Measurements from ENCODE around the gene RPS24.
A peak's percentile ranks its signal among the peaks of the same experiment; 100 is the strongest.
"Not testable (repeated sequence)": the region's sequence is repeated elsewhere in the genome, so short reads cannot be mapped to it uniquely, and the experiment has no call there.

RPS24 gene

DNA sequence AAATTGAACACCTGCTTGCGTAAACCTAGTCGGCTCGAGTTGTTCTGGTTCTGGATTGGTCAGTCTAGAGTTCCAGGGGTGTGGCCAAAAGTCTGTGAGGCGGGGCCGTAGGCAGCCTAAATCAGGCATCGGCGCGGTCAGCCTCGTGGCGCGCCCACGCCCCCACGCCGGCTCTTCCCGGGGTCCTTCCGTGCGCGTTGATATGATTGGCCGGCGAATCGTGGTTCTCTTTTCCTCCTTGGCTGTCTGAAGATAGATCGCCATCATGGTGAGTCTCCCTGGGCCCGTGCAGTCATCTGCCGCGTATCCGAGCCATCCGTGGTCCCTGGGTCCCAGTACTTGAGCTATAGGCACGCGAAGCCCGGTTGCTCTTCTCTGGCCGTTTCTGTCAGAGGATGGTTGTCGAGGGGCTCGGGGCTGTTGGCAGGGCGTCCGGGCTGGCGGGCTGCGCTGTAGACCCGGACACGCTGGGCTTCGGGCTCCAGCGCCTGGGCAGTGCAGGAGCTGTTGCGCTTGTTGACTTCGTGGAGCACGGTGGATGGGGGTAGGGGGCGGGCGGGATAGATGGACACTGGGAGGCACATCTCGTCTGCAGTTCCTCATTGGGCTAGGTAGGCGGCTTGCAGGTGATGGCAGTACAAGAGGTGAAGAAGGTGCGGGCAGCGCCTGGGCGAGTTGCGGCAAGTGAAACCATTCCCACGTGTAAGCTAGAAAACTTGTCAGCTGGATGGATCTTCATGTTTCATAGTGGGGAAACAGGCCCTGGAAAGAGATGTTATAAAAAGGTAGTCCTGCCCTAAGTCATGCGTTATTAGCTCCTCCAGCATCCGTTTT lies at the start of gene RPS24:
TSS of gene RPS24 (plus strand) at position 227 of the 834 bp plus-strand sequence. CDS start at position 266, 39 bp downstream.
- peak; percentile 92 for FAIRE-seq

DNA sequence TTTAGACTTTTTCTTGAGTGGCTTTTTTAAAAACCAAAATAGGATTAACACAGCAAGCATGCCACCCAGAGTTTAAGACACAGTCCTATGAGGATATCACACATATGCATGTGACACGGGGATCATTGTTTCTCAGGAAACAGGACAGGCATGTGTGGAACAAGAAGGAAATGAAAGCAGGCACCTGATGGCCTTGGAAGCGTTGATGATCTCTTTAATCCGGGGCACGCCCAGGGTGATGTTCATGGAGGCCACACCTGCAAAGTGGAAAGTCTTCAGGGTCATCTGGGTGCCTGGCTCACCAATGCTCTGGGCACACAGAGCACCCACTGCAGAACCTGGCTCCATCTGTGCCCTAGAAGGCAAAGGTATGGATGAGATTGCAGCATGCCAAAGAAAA lies 48.7 kb upstream of the RPS24 start:
- no peak for FAIRE-seq

DNA sequence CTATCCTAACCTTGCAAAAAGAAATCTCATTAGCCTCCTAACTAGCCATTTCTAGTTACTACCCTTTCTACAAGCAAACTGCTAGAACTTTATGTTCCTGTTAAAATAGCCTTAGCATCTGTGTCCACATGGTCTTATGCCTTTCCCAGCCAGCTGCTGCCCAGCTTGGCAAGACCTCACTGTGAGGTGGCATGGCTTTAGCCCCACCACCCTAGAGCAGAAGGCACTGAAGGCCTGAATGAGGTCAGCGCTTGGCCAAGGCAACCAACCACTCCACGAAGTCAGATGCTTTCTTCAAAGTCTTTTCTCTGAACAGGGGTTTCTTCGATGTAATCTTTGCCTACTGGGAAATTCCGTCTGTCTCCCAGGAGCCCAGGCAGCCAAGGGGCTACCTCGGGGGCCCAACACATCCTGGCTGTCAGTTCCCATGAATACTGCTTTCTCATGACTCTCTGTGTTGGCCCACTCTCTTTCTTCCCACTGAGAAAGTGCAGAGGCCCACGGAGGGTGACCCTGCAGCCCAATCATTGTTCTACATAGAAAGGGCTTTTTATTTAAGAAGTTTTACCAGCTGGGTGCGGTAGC lies 45.9 kb upstream of the RPS24 start:
- no peak for FAIRE-seq

DNA sequence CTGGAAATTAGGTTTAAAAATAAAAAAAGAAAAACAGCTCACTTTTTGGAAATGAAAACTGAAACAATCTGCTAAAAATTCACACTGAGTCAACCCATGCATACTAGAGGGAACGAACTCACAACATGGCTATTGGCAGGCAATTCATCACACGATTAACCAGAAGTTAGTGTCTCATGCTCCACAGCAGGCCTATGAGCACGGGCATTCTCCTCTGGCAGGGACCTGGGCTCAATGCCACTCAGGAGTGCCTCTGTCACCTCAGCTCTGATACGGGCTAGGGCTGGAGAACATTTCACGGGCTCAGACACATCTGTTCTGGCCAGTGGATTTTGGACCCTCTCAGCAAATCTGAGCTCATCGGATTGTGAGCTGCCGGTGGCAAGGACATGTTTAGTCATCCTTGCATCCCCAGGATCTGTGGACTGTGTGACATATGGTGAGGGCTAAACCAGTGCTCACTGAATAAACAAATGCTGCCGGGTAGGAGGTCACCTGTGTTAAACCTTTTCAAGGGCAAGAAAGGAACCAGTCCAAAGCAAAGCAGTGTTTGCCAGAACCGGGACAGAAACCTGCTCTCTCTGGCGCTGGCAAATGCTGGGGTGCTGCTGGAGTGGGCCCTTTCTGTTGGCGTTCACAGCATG lies 44.5 kb upstream of the RPS24 start:
- no peak for FAIRE-seq

DNA sequence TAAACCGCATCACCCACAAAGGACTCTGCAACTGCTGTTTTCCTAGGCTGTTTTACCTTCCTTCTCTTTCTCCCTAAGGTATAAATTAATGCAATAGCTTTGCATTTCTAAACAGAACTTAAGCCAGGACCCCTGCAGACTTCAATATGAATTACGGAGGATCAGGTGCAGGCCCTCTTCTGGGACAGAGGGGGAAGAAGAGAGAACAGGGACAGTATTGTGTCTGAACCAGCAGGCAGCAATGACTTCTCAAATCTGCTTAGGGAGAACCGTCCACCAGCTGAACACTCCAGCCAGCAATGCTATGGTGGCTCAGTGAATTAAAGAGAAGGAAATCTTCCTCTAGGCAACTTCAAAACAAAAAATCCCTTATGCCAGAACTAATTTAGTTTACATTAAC lies 40.0 kb upstream of the RPS24 start:
- no peak for FAIRE-seq

DNA sequence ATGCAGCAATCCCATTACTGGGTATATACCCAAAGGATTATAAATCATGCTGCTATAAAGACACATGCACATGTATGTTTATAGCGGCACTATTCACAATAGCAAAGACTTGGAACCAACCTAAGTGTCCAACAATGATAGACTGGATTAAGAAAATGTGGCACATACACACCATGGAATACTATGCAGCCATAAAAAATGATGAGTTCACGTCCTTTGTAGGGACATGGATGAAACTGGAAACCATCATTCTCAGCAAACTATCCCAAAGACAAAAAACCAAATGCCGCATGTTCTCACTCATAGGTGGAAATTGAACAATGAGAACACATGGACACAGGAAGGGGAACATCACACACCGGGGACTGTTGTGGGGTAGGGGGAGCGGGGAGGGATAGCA lies 34.9 kb upstream of the RPS24 start:
- FAIRE-seq: not testable (repeated sequence)

DNA sequence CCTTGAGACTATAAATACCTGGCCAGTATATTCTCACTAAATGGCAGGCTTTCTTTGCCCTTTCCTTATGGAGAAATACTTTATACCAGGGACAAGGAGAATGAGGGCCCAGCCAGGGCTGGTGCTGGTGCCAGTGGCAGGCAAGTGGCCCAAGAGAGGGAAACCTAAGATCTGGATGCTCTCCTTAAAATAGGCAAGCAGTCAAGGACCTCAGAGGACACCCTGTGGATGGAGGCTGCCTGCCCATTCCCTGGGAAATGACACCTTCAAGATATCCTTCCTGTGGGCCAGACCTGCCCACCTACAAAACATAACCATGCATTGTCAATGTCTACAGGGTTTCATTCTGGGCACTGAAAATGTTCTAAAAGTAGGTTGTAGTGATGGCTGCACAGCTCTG lies 33.5 kb upstream of the RPS24 start:
- no peak for FAIRE-seq

DNA sequence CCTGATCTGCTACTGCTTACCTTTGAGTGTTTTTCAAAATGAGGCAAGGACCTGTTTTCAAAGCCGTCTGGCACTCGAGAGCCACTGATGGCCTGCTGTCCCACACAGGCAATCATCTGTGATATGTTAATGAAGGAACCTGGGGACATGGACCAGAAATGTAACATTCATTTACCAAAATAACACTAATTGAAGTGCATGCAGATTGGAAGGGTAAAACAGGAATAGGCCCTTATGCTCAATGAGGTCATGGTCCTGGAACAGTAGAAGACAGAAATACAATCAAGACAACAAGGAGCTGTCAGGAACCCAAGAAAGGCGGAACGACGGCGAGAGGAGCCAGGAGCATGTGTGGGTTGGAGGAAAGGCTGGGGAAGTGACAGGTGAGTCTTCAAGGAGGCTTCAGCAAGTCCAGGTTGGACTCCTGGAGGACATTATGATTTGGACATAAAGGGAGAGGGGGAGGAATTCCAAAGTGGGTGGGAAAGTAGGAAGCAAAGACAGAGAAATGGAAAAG lies 32.6 kb upstream of the RPS24 start:
- no peak for FAIRE-seq

DNA sequence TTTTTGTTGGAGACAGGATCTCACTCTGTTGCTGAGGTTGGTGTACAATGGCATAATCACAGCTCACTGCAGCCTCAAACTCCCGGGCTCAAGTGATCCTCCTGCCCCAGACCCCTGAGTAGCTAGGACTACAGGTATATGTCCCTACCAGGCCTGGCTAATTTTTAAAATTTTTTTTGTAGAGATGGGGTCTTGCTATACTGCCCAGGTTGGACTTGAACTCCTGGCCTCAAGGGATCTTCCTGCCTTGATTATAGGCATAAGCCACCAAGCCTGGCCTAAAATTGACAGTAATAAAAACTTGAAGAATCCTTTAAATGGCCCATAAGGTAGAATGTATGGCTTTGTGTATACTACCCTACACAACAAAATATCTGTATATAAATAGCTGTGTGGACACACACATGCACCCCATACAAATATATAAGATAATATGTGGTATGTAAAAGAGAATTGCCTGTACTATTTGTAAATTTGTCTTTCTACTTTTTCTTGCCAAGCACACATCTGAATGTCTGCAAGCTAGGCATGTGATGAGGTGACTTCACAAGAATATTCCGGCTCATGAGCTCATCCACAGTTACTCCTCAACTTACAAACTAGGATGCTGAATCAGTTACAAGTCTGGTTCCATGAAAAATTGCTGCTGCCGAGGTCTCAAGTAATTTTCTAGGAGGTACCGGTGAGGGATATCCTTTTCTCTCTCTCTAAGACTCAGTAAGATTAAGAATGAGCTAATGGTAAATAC lies 30.9 kb upstream of the RPS24 start:
- no peak for FAIRE-seq

DNA sequence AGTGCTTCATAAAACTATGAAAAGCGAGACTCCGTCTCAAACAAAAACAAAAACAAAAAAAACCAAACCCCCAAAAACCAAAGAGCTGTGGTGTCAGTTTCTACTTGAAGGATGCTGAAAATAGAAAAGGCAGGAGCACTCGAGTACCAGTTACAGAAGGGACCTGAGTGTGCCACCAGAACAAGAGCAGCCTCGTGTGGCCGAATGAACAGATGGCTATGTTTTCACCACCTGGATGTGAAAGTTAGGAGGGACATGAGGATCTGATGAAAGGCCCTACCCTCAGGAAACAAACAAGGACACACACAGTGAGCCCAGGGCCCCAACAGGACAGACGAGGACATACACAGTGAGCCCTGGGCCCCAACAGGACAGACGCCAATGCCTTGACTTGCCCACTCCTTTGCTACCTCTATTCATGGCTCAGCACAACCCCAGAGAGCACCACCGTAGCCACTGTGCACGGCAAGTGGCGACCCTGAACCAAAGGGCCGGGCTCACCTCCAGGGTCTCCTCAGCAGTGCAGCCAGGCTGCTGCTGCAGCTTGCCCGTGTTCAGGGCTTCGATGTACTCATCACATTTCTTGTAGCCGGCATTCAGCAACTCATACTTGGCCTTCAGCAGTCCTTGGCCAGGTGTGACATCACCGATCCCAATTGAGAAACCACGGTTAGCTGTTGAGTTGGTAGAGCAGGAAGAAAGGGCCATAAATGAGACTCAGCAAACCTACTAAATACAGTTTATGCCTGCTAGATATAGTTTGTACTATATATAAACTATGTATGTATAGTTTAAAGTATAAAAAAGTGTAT lies 29.2 kb upstream of the RPS24 start:
- no peak for FAIRE-seq

DNA sequence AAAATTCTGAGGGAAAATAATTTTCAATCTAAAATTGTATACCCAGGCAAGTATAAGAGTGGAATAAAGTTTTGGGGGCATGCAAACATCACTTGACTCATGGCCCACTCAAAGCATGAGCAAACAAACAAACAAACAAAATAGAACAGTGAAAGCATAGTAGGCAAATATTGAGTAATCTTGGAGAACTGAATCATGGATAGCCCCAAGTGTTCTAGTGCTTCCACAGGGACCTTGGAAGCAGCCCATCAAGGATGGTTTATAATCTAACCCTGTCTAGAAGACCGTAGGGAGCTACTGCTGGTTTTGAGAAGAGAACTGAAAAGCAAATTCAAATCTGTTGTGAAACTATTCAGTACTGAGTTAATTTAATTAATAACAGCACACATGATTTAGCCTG lies 26.5 kb upstream of the RPS24 start:
- FAIRE-seq: no peak

DNA sequence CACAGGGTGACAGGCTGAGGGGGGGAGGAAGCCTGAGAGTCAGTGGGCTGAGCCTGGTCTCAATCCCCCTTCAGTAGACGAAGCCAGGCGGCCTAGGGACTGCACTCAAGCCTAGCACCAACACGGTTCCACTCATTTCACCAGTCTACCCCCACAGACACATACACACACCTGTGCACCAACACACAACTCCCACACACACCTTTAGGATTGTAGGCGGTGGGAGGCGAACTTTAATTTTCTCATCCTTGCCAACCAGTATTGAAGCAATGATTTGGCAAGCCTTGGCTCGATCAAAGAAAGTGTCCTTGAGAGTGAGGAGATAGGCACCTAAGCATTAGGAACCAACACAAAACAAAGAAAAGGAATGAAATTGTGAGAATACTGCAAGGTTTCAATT lies 24.0 kb upstream of the RPS24 start:
- no peak for FAIRE-seq

DNA sequence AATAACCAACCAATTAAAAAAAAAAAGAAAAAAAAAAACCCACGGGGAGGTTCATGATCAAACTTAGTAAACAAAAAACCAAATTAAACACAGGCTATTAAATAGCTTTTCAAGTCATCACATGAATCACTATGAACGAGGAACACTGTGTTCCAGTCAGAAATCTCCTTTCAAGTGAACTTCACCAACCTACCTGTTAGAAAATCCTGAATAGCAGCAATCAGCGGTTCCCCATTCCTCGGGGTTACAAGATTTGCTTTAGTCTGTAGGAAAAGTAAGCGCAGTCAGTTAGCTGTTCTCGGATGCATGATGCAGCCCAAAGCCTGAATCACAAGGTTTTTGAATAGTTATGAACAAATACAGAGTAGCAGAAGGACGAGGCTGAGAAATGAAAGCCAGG lies 23.4 kb upstream of the RPS24 start:
- no peak for FAIRE-seq

DNA sequence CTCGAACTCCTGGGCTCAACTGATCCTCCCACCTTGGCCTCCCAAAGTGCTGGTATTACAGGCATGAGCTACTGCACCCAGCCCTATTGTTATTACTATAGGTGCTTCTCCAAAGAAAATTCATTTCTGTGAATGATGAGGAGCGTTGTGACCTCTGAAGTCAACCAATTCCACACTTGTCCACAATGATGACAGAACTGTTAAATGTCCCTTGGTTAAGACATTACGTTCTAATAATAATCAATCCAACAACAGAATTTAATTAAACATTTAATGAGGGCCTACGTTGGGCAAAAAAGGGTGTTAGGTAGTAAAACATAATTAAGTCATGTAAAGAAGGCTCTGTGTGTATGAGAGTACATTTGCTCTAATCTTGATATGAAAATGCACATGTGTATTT lies 22.6 kb upstream of the RPS24 start:
- FAIRE-seq: no peak

DNA sequence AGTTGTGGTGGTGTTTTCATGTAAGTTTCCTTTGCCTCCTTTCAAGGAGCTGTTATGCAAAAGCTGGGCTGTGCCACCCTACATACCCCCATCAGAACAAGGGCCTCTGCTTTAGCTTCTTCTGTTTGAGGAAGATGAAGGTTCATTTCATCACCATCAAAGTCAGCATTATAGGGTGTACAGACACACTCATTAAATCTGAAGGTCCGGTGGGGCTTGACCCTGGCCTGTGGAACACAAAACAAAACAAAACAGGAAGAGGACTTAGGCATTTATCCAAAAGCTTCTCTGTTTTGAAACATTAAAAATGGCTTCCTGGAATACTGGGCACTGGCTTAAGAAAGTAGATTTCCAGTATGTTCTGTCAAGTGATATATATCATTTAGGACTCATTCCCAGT lies 20.1 kb upstream of the RPS24 start:
- no peak for FAIRE-seq

DNA sequence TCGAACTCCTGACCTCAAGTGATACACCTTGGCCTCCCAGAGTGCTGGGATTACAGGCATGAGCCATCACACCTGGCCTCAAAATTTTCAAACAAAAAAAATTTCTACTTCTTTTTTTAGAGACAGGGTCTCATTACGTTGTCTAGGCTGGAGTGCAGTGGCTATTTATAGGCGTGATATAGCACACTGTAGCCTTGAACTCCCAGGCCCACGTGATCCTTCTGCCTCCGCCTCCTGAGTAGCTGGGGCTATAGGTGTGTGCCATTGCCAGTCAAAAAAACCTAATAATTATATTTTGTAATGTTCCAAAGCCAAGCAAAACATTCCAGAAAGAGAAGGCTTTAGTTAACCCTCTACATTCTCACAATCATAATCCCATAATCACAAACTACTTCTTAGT lies 18.1 kb upstream of the RPS24 start:
- no peak for FAIRE-seq

DNA sequence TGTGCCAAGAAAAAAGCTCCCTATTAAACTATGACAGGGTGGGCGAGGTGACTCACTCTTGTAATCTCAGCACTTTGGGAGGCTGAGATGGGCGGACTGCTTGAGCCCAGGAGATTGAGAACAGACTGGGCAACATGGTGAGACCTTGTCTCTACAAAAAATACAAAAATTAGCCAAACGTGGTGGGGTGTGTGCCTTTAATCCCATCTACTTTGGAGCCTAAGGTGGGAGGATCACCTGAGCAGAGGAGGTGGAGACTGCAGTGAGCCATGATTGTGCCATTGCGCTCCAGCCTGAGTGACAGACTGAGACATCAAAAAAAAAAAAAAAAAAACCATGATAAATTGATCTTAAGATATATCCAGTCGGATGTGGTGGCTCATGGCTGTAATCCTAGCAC lies 15.8 kb upstream of the RPS24 start:
- FAIRE-seq: no peak

DNA sequence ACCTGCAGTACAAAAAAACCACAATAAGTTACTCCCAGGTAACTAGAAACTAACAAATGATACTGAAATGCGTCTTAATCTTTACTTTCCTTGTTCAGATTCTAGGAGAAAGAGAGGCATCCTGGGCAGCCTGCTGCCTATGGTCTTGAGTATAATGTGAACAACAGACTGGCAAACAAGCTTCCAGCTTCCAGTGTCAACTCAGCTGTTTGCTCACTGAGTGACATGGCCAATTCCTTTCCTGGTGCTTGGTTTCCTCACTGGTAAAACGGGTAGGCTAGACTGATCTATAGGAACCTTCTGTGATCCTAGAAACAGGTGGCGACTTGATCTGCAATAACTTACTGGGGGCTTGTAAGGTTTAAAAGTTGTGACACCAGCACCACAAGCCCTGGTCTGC lies 14.4 kb upstream of the RPS24 start:
- FAIRE-seq: no peak

DNA sequence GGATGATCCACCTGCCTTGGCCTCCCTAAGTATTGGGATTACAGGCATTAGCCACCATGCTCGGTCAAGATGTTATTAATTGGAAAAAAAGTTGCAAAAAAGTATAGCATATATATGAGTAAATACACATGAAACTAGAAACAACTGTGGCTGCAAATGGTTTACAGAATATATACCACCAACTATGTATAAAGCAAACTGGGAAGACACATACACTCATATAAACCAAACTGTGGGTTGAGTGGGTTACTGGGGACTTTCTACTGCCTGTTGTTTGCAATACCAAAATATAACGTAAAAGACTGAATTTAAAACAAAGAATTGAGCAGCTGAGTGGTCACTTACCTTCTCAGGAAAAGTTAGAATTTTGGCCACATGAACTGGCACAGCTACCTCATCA lies 12.5 kb upstream of the RPS24 start:
- FAIRE-seq: no peak

DNA sequence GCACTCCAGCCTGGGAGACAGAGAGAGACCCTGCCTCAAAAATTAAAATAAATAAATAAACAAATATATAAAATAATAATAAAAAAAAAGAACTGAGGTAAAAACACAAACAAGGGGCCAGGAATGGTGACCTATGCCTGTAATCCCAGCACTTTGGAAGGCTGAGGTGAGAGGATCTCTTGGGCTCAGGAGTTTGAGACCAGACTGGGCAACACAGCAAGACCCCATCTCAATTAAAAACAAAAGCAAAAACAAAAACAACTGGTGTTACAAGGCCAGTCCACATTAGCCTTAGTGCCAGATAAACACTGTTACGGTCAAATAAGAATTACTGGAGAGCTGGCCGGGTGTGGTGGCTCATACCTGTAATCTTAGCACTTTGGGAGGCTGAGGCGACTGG lies 9.9 kb upstream of the RPS24 start:
- no peak for FAIRE-seq

DNA sequence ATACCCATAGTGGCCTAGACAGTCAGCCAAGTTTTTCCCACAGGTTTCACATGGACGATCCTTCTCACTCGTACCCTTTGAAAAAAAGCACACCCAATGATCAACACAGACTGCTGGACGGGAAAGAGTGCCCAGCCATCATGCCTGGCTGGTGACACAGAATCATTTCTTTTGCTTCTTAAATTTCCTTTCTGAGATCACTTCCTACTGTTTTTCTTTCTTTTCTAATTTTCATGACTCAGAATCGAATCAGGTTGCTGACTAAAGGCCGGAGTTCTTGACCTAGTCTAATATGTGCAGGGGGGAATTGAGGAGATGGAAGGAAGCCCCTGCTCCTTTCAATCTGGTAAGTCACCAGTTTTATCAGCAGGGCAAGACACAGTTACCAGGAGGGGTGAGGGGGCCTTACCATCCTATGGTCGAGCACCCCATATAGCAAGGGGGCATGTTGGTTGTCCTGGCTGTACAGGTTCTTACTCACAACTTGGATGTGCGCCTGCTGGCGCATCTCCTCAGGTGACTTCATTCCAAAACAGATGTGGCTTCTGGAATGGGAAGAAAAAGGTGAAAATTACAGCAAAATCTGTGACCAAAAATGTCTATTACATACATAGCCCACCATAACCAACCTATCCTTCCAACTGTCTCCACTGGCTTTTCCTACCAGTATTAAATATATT lies 7.8 kb upstream of the RPS24 start:
- no peak for FAIRE-seq
